Left lung (tissue), 10 donors: ENCODE data around the gene PXN. TPM values are rescaled to one million over a fixed set of nuclear protein-coding genes. Genes with fewer than 3 reads are reported as not detected.

ENCODE experiments used
- ATAC-seq: fragments of 200-7000 bp; cut with Tn5 transposase; one replicate; pipeline ENCODE4 v1.9.1; 2020; ENCODE audit warnings: moderate library complexity
- DNase-seq, 4 donors: peaks; one replicate each; pipeline ENCODE4 v3.0.0-alpha.2; 2013 to 2020
- H3K27ac ChIP-seq, 2 donors: fragments of 200-600 bp; sonication (generic) in 1 of 2; one replicate each; pipeline versions ENCODE4 v1.5.0 to v1.8.0; 2020 to 2021
- H3K27me3 ChIP-seq, 2 donors: fragments of 200-600 bp; sonication (generic) in 1 of 2; one replicate each; pipeline versions ENCODE4 v1.5.0 to v1.8.0; 2020 to 2021
- H3K36me3 ChIP-seq, 2 donors: fragments of 200-600 bp; sonication (generic) in 1 of 2; one replicate each; pipeline versions ENCODE4 v1.5.0 to v1.8.0; 2020 to 2021
- H3K4me1 ChIP-seq, 2 donors: fragments of 200-600 bp; one replicate each; pipeline ENCODE4 v1.8.0; 2021
- H3K4me3 ChIP-seq, 2 donors: fragments of 200-600 bp; sonication (generic) in 1 of 2; one replicate each; pipeline versions ENCODE4 v1.5.0 to v1.8.0; 2020 to 2021; ENCODE audit warnings: mild to moderate bottlenecking in 1 of 2
- H3K9me3 ChIP-seq, 2 donors: fragments of 200-600 bp; sonication (generic) in 1 of 2; one replicate each; pipeline versions ENCODE4 v1.5.0 to v1.8.0; 2020 to 2021
- intact Hi-C, 2 donors: fragments of 100-400 bp; cut with DNase I; formaldehyde crosslinking; loops; one replicate each; pipeline versions ENCODE4 v1.11.2 to v1.14.2; 2022
- polyA plus RNA-seq, 6 donors: library from polyadenylated mRNA; unstranded; fragments of 120-200 nt; gene quantifications; one replicate each; pipeline ENCODE4 v1.2.1, GENCODE V29; 2013; ENCODE audit not compliant: insufficient read length in 6 of 6
- total RNA-seq, 2 donors: library from RNA; stranded (reverse); fragmentation: NEBNext Ultra II Directional; extraction: Animal tissue kit (Norgen Biotek cat#: 25700); gene quantifications; one replicate each; pipeline ENCODE4 v1.2.1, GENCODE V29; 2021
- TF ChIP-seq, protein P1 (sequence below), 2 donors: fragments of 200-600 bp; sonication (generic) in 1 of 2; IDR thresholded peaks; one replicate each; pipeline versions ENCODE4 v1.5.0 to v1.8.0; 2021; ENCODE audit warnings: antibody characterized with exemption in 2 of 2
- donor health status: DM: no; HTN: yes; CAD: no.
- donor health status: DM: no; HTN: no; CAD: no.

PXN gene
- total and polyA plus RNA-seq, 8 donors: 56.5 to 111 (median 64.4) TPM

DNA sequence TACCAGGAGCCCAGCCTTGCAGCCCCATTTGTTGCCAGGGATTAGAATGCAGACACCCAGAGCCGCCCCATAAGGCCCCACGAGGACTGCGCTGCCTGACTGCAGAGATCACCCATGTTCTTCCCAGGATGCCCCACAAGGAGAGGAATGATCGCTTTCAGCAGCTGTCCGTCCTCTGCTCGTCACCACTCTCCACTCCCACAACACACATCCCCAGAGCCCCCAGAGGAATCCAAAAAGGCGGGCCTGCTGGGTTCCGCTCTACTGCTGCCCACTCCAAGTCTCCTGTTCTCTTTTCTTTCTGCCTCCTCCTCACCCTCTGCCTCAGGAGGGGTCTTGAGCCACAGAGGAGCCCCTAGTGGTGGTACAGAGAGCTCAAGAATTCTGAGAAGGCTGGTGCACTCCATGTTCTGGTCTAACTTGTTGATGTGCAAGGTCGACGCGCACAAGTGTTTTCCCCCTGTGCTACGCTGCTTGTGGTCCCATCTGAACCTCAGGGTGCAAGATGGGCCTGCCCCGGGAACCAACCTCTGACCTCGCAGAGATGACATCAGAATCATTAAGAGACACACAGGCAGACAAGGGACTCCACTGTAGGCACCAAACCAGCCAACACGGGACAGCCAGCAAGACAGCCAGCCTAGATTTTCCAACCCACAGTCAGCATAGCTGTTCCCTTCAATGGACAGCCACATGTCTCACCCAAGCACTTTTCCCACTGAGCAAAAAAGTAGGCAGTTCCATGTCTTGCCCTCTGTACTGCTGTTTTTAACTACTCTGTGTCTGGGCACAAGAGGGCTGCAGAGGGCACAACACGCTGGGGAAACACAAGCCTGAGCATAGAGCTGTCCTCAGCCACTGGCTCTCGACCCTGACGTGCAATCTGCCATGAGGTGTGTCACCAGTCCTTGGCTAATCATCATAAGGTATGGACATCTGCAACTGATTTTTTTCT is 29.9 kb downstream of the PXN start:
- ATAC-seq (no peak), DNase-seq (peak in 1 of 4 donors; percentile 55)
- Histone ChIP-seq H3K27ac (peak overlapping the region; percentile 83 to 91), H3K36me3 (peaks cover 0 to 4% of the 10 kb centered on the region in 2 donors), H3K4me3 (no peak overlapping the region), H3K9me3 (no peaks in the 10 kb centered on the region), H3K27me3 (no peaks in the 10 kb centered on the region), H3K4me1 (peaks cover 60 to 100% of the 10 kb centered on the region in 2 donors)
- TF ChIP-seq, protein P1, sequence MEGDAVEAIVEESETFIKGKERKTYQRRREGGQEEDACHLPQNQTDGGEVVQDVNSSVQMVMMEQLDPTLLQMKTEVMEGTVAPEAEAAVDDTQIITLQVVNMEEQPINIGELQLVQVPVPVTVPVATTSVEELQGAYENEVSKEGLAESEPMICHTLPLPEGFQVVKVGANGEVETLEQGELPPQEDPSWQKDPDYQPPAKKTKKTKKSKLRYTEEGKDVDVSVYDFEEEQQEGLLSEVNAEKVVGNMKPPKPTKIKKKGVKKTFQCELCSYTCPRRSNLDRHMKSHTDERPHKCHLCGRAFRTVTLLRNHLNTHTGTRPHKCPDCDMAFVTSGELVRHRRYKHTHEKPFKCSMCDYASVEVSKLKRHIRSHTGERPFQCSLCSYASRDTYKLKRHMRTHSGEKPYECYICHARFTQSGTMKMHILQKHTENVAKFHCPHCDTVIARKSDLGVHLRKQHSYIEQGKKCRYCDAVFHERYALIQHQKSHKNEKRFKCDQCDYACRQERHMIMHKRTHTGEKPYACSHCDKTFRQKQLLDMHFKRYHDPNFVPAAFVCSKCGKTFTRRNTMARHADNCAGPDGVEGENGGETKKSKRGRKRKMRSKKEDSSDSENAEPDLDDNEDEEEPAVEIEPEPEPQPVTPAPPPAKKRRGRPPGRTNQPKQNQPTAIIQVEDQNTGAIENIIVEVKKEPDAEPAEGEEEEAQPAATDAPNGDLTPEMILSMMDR (IDR thresholded peaks at IDR 0.05): no peak
- intact Hi-C loops: no loop called here

DNA sequence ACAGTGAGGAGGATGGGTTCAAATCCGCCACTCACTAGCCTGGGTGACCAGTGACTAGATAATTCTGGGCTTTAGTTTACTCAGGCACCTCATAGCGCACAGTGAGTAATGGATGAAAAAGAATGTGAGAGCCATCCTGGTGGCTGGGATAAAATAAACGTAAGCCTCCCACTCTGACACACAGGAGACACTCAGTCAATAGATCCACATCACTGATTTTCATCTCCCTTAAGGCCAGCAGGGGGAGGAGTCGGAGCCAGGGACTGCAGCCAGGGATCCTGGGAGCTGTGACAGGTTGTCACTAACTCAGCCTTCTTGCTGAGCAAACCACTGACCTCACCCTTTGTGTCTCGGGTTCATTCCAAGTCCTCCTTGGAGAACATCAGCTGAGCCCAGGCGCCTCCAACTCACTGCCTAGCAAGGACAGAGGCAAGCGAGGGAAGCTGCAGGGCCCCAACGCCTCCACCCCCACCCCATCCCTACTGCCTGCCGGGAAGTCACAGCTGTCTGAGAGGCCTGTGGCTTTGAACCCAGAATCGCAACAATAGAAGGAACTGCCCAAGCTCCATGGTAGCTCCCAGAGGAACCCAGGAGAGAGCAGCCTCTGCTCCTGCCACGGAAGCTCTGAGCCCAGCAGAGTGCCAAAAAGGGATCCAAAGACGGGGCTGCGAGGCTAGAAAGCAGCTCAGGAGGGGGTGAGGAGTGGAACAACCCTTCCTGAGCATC is 30.7 kb downstream of the PXN start:
- peak; percentile 64 for ATAC-seq
- intact Hi-C loops: no loop called here
- TF ChIP-seq, protein P1 (IDR thresholded peaks at IDR 0.05): peak in 1 of 2 donors; percentile 30

DNA sequence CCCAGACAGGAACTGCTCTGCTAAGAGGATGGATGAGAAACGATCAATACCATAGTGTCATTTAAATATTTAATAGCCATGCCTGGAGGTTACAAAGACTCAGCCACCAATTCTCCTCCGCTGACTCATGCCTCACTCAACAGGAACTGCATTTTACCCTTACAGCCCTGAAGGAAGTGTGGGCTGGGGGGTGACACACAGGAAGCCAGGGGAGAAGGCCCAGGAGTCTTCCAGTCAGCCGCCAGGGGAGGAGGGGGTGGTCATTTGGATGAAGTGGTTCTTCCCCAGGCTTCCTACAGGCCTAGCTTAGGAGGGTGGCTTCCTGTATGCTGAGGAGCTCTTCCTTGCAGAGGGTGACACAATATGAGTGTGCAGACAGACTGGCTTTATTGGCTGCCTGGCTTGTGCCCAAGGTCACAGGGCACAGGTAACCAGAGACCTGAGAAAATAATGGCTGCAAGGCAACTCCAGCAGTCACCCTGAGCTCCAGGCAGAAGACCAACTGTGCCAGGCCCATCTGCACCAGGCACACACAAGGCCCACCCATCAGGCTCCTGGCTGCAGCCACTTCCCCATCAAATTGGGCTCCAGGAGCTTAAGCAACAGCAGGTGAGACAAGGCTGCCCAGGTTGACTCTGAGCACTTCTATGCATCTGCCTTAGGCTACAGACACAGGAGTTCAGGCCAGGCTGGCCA is 34.1 kb downstream of the PXN start:
- Histone ChIP-seq H3K36me3 (no peaks in the 10 kb centered on the region), H3K27me3 (no peaks in the 10 kb centered on the region), H3K9me3 (no peaks in the 10 kb centered on the region), H3K27ac (peak overlapping the region; percentile 88 to 91), H3K4me3 (peak overlapping the region in 1 of 2 donors; percentile 16), H3K4me1 (peaks cover 73 to 100% of the 10 kb centered on the region in 2 donors)
- intact Hi-C loops: no loop called here
- peak in 3 of 4 donors; percentile 35 to 76 (median 70) for DNase-seq
- TF ChIP-seq, protein P1 (IDR thresholded peaks at IDR 0.05): peak in 1 of 2 donors; percentile 43
- peak; percentile 27 for ATAC-seq

More for the DNA sequence above, 30.7 kb downstream of the PXN start:
- H3K27ac ChIP-seq: peak overlapping the region; percentile 83 to 91
- no peaks in the 10 kb centered on the region for H3K36me3 ChIP-seq
- H3K9me3 ChIP-seq: no peaks in the 10 kb centered on the region
- peak in 3 of 4 donors; percentile 78 to 89 (median 83) for DNase-seq
- H3K27me3 ChIP-seq: no peaks in the 10 kb centered on the region
- H3K4me3 ChIP-seq: no peak overlapping the region
- H3K4me1 ChIP-seq: peaks cover 68 to 100% of the 10 kb centered on the region in 2 donors

DNA sequence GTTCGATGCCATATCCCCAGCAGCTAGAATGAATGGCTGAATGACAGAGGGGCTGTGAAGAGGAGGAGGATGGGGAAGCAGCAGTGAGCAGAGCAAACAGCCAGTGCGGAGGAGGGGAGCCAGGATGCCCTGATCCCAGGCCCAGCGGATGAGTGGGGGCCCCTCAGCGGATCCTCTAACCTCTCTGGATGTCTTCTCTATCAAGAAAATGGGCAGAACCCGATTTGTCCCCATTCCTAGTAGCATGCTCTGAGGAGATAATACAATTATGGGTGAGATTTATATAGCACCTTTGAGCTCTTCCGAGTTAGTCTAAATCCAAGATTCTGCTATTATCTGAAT is 34.6 kb downstream of the PXN start:
- Histone ChIP-seq H3K36me3 (no peaks in the 10 kb centered on the region), H3K27ac (peak overlapping the region; percentile 88 to 91), H3K4me3 (peak overlapping the region in 1 of 2 donors; percentile 16), H3K9me3 (no peaks in the 10 kb centered on the region), H3K27me3 (no peaks in the 10 kb centered on the region), H3K4me1 (peaks cover 76 to 100% of the 10 kb centered on the region in 2 donors)
- DNase-seq (no peak), ATAC-seq (no peak)
- TF ChIP-seq, protein P1 (IDR thresholded peaks at IDR 0.05): no peak
- intact Hi-C loops: no loop called here
